C4-2B (cell line): ENCODE data around the gene TMEM178B.

Experiments used
- H3K27ac ChIP-seq: fragments of 450-650 bp; 2 replicates; pipeline ENCODE4 v1.5.1; 2017
- ZFX ChIP-seq: fragments of 450-650 bp; IDR thresholded peaks from 2 replicates; pipeline ENCODE4 v1.6.1; 2017
- TF ChIP-seq, protein P1 (sequence below): fragments of 450-650 bp; conservative IDR thresholded peaks from 2 replicates; pipeline ENCODE4 v1.5.1; 2017; ENCODE audit warnings: mild to moderate bottlenecking

The TMEM178B gene

DNA sequence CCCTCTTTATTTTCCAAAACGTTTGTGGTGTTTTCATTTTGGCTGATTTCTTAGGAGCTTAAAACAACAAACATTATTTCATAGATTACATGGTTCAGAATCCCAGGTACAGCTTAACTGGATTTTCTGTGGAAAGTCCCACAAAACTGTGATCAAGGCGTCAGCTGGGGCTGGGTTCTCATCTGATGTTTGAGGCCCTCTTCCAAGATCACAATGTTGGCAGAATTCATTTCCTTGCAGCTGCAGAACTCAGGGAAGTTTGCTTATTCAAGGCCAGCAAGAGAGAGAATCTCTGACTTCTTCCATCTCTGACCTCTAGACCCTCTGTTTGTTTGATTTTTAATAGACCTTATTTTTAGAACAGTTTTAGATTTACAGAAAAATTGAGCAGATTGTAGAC is 368.9 kb downstream of the TMEM178B start:
- TF ChIP-seq, protein P1, sequence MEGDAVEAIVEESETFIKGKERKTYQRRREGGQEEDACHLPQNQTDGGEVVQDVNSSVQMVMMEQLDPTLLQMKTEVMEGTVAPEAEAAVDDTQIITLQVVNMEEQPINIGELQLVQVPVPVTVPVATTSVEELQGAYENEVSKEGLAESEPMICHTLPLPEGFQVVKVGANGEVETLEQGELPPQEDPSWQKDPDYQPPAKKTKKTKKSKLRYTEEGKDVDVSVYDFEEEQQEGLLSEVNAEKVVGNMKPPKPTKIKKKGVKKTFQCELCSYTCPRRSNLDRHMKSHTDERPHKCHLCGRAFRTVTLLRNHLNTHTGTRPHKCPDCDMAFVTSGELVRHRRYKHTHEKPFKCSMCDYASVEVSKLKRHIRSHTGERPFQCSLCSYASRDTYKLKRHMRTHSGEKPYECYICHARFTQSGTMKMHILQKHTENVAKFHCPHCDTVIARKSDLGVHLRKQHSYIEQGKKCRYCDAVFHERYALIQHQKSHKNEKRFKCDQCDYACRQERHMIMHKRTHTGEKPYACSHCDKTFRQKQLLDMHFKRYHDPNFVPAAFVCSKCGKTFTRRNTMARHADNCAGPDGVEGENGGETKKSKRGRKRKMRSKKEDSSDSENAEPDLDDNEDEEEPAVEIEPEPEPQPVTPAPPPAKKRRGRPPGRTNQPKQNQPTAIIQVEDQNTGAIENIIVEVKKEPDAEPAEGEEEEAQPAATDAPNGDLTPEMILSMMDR, result no peak
- no peak overlapping the region for H3K27ac ChIP-seq

DNA sequence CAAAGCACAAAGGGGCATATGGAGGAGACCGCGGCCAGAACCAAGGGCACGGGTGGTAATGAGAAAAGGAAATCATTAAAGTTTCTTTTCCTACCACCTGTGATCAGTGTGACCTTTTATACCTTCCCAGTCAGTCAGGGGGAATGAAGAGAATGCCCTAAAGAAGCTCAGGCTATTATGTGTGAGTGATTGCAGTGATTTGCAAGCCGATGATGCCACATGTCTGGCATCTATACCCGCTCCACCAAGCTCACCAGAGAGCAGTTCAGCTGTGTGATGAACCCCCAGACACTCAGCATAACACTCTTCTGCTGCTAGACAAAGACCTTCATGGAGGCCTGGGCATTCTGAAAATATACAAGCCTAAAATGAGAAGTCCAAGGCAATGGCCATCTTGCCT is 371.1 kb downstream of the TMEM178B start:
- no peak overlapping the region for H3K27ac ChIP-seq

DNA sequence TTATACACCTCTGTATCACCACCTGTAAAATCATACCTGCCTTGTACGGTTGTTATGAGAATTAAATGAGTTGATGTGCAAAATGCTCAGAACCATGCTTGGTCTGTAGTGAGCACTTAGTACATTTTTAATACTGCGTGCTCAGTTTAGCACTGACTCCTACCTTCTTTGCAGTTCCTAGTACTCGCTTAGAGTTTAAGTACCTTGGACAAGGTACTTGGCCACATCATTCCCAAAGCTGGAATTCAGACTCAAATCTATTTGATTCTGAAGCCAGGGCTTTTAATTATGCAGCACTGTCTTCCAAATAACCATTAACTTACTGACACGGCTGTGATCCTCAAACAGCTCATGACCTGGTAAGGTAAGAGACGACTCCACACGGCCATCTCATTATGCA is 377.4 kb downstream of the TMEM178B start:
- TF ChIP-seq, protein P1, result no peak
- no peak for TF ChIP-seq ZFX

More for the DNA sequence above, 371.1 kb downstream of the TMEM178B start:
- TF ChIP-seq, protein P1, result no peak
- no peak for TF ChIP-seq ZFX

DNA sequence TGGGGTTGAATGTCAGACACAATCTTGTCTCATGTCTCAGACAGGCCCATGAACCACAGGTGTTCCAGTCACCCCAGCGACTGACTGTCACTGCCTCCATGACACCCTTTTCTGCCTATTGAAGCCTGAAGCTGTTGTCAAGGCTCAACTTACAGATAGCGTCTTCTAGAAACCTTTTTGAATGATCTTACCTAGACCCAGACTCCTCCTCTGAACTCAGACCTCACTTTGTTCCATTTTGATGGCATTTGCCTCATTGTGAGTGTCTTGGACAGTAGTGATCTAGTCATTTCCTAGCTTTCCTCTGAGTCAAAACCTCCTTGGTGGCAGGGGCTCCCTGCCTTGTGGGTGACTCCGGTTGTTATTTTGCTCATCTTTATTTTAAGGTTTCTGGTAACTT is 379.0 kb downstream of the TMEM178B start:
- H3K27ac ChIP-seq, result no peak overlapping the region
- TF ChIP-seq, protein P1, result no peak
- no peak for TF ChIP-seq ZFX

More for the DNA sequence above, 377.4 kb downstream of the TMEM178B start:
- no peak overlapping the region for H3K27ac ChIP-seq

DNA sequence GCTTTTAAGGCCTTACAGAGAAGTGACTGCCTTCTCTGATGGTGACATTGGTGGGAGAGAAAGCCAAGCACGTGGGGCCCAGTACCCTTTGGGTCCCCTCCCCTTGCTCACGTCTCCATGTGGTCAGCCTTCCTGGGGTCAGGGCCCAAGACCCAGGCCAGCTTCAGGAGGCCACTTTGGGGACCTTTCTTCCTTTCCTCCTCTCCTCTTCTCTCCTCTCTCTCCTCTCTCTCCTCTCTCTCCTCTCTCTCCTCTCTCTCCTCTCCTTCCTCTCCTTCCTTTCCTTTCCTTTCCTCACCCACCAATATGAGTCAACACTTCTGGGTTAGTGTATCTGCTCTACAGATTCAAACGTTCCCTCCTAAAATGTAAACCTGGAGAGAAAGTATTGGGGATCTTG is 380.5 kb downstream of the TMEM178B start:
- no peak overlapping the region for H3K27ac ChIP-seq
- TF ChIP-seq, protein P1, result no peak
- no peak for TF ChIP-seq ZFX

DNA sequence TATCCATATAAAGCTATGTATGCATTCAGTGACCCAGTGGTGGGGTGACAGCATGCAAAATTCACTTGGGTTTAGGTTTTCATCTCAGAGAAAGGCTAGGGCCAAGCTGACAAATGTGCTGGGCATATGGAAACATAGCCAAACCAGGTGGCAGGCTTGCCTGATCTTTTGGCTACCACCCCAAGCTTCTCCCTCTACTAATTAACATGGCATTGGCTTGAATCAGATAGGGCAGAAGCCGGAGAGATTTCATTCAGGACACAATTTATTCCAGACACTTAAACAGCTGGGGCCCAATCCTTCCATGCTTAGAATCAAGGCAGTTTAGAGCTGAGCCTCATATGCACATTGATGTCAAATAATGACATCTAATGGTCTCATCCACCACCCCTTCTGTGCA is 381.9 kb downstream of the TMEM178B start:
- TF ChIP-seq ZFX, result no peak
- TF ChIP-seq, protein P1, result no peak
- H3K27ac ChIP-seq, result no peak overlapping the region

DNA sequence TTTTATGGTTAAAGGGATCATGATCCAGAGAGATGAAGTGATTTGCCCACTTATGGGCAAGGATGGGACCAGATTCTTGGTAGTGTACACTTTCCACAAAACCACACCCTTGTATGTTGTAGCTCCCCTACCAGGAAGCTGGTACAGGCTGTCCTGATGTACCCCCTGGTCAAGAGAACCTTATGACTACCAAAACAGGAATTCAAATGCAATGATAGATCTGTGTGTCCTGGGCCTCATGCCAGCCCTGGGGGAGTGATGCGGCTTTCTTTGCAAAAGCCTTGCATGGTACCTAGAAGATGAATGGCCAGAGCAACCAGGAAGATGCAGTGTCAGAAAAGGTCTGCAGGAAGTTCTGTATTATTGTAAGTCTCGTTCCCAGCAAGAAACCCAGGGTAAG is 382.4 kb downstream of the TMEM178B start:
- H3K27ac ChIP-seq, result no peak overlapping the region
- no peak for TF ChIP-seq ZFX
- TF ChIP-seq, protein P1, result no peak
